Measurements from ENCODE around the gene TSPAN12.
"Not testable (repeated sequence)": the region's sequence is repeated elsewhere in the genome, so short reads cannot be mapped to it uniquely, and the experiment has no call there.

The TSPAN12 gene

GRCh38 chr7:120857588-120858573 is at the start of gene TSPAN12:
TSPAN12 (minus strand) TSS chr7:120858144; CDS start chr7:120856763, 1,381 bp downstream.
- peak; percentile 38 to 62 for DNase-seq

GRCh38 chr7:120898715-120899499 is 41.0 kb upstream of the TSPAN12 start:
- DNase-seq: no peak

GRCh38 chr7:120895253-120895652 is 37.3 kb upstream of the TSPAN12 start:
- not testable (repeated sequence) for DNase-seq

- DNase-seq: not testable (repeated sequence)
Measured at GRCh38 chr7:120885602-120886001, 27.7 kb upstream of the TSPAN12 start.

- no peak for DNase-seq
Measured at GRCh38 chr7:120877701-120878100, 19.8 kb upstream of the TSPAN12 start.

- DNase-seq: no peak
Measured at GRCh38 chr7:120876922-120877321, 19.0 kb upstream of the TSPAN12 start.

- no peak for DNase-seq
Measured at GRCh38 chr7:120874722-120875121, 16.8 kb upstream of the TSPAN12 start.

- DNase-seq: no peak
Measured at GRCh38 chr7:120874016-120874415, 16.1 kb upstream of the TSPAN12 start.

GRCh38 chr7:120873401-120873800 is 15.5 kb upstream of the TSPAN12 start:
- DNase-seq: no peak

GRCh38 chr7:120869700-120870099 is 11.8 kb upstream of the TSPAN12 start:
- no peak for DNase-seq

- DNase-seq: no peak
Measured at GRCh38 chr7:120867932-120868331, 10.0 kb upstream of the TSPAN12 start.

GRCh38 chr7:120865191-120865981 is 7.4 kb upstream of the TSPAN12 start:
- DNase-seq: no peak

GRCh38 chr7:120864141-120864900 is 6.4 kb upstream of the TSPAN12 start:
- DNase-seq: no peak

GRCh38 chr7:120862987-120863590 is 5.1 kb upstream of the TSPAN12 start:
- DNase-seq: no peak

GRCh38 chr7:120860156-120860555 is 2.2 kb upstream of the TSPAN12 start:
- no peak for DNase-seq

- no peak for DNase-seq
Measured at GRCh38 chr7:120859459-120859858, 1.5 kb upstream of the TSPAN12 start.

- peak; percentile 14 to 17 for DNase-seq
Measured at GRCh38 chr7:120856621-120857352, 1.2 kb downstream of the TSPAN12 start.

GRCh38 chr7:120856198-120856597 is 1.7 kb downstream of the TSPAN12 start:
- DNase-seq: no peak

- no peak for DNase-seq
Measured at GRCh38 chr7:120852700-120853099, 5.2 kb downstream of the TSPAN12 start.

- DNase-seq: no peak
Measured at GRCh38 chr7:120843109-120843508, 14.8 kb downstream of the TSPAN12 start.

- no peak for DNase-seq
Measured at GRCh38 chr7:120842121-120842621, 15.8 kb downstream of the TSPAN12 start.

All from stimulated activated CD4-positive, alpha-beta T cell treated with anti-CD3 and anti-CD28 coated beads, Interleukin-2, amount 100 ng/mL, for 24 hours (primary cell).